Keratinocyte (primary cell): Measurements from ENCODE around the gene KLC1. TPM values are rescaled to one million over a fixed set of nuclear protein-coding genes. Genes with fewer than 3 reads are reported as not detected.

ENCODE experiments used
- DNase-seq: peaks from one replicate; pipeline ENCODE4 v3.0.0-alpha.2; 2011; ENCODE audit warnings: low read depth, missing footprints, low spot score
- FAIRE-seq: peaks from 2 replicates; lab custom pipeline; 2011; peaks lifted over from hg19 to GRCh38; lab: Jason Lieb, UNC
- H2AFZ ChIP-seq: 2 replicates; pipeline ENCODE4 v1.6.0; 2012; ENCODE audit warnings: low read length, control low read depth, inconsistent platforms; ENCODE audit not compliant: control insufficient read depth
- H3K27ac ChIP-seq: 2 replicates; pipeline ENCODE4 v1.5.1; 2011; ENCODE audit warnings: low read length; ENCODE audit not compliant: control insufficient read depth, insufficient read depth
- H3K27me3 ChIP-seq: 3 replicates; pipeline ENCODE4 v1.6.0; 2011; ENCODE audit warnings: low read length; ENCODE audit not compliant: control insufficient read depth, insufficient read depth; ENCODE audit errors: extremely low read depth
- H3K36me3 ChIP-seq, 2 experiments: 2 replicates in 1 of 2; 3 replicates in 1 of 2; pipeline ENCODE4 v1.5.1; 2011; ENCODE audit warnings: low read length in 2 of 2, mild to moderate bottlenecking in 1 of 2; ENCODE audit not compliant: control insufficient read depth in 2 of 2, insufficient read depth in 2 of 2; ENCODE audit errors: extremely low read depth in 1 of 2
- H3K4me1 ChIP-seq: 3 replicates; pipeline ENCODE4 v1.5.1; 2011; ENCODE audit warnings: low read length; ENCODE audit not compliant: control insufficient read depth, insufficient read depth; ENCODE audit errors: extremely low read depth
- H3K4me2 ChIP-seq: 3 replicates; pipeline ENCODE4 v1.6.0; 2011; ENCODE audit warnings: low read depth, low read length; ENCODE audit not compliant: control insufficient read depth, insufficient read depth; ENCODE audit errors: extremely low read depth
- H3K4me3 ChIP-seq, 3 experiments: fragments of 200-600 bp in 1 of 3; sonication (generic) in 1 of 3; 2 replicates in 2 of 3; 3 replicates in 1 of 3; pipeline ENCODE4 v1.5.1; 2011 to 2016; ENCODE audit warnings: low read length in 3 of 3, mild to moderate bottlenecking in 3 of 3, control low read depth in 2 of 3, inconsistent platforms in 1 of 3, low read depth in 1 of 3, mixed read lengths in 1 of 3, mixed run types in 1 of 3, moderate library complexity in 1 of 3; ENCODE audit not compliant: control insufficient read depth in 2 of 3, insufficient read depth in 2 of 3; ENCODE audit errors: extremely low read depth in 1 of 3
- H3K79me2 ChIP-seq: 2 replicates; pipeline ENCODE4 v1.6.0; 2012; ENCODE audit warnings: low read length; ENCODE audit not compliant: control insufficient read depth, insufficient read depth
- H3K9ac ChIP-seq: 3 replicates; pipeline ENCODE4 v1.6.0; 2011; ENCODE audit warnings: low read length; ENCODE audit not compliant: control insufficient read depth, insufficient read depth; ENCODE audit errors: extremely low read depth
- H3K9me1 ChIP-seq: 3 replicates; pipeline ENCODE4 v1.6.0; 2011; ENCODE audit warnings: low read length; ENCODE audit not compliant: control insufficient read depth, insufficient read depth; ENCODE audit errors: extremely low read depth
- H3K9me3 ChIP-seq: 2 replicates; pipeline ENCODE4 v1.5.1; 2012; ENCODE audit warnings: low read depth, low read length; ENCODE audit not compliant: control insufficient read depth
- H4K20me1 ChIP-seq: 3 replicates; pipeline ENCODE4 v1.6.0; 2011; ENCODE audit warnings: low read length; ENCODE audit not compliant: control insufficient read depth, insufficient read depth; ENCODE audit errors: extremely low read depth
- CTCF ChIP-seq, 3 experiments: IDR thresholded peaks in 1 of 3; conservative IDR thresholded peaks in 1 of 3; optimal IDR thresholded peaks in 1 of 3; 2 replicates in 2 of 3; 3 replicates in 1 of 3; pipeline versions ENCODE3 to v1.5.1; 2011; ENCODE audit warnings: low read length in 3 of 3, mild to moderate bottlenecking in 3 of 3, moderate library complexity in 2 of 3, control low read depth in 1 of 3, inconsistent platforms in 1 of 3; ENCODE audit not compliant: insufficient read depth in 2 of 3; ENCODE audit errors: extremely low read depth in 1 of 3
- EZH2 ChIP-seq: IDR thresholded peaks from one replicate; pipeline ENCODE4 v1.6.1; 2012; ENCODE audit warnings: inconsistent platforms, mild to moderate bottlenecking, low read length, moderate library complexity
- dilution Hi-C: fragments of 300-500 bp; cut with MboI; formaldehyde crosslinking; loops from one replicate; pipeline ENCODE4 v1.7.0; 2020; ENCODE audit warnings: low sequenced_read_pairs; ENCODE audit not compliant: extremely low pct_ligation_motif_present
- polyA plus RNA-seq, 5 experiments: library from polyadenylated mRNA; depleted of rRNA in 3 of 5; stranded (reverse) in 3 of 5; stranded (forward) in 1 of 5; unstranded in 1 of 5; fragments of >200 nt; gene quantifications; 1 replicate in 1 of 5; 2 replicates in 3 of 5; 3 replicates in 1 of 5; pipeline versions ENCODE4 v1.2.1 to v1.2.3, GENCODE V29; 2011 to 2012; ENCODE audit warnings: missing spikeins in 2 of 5, low read depth in 1 of 5, low replicate concordance in 1 of 5

Gene KLC1
- polyA plus RNA-seq, 1 donor (not counting 4 experiments of a cell fraction or from before 2014, with no cell fraction given), result 130 TPM

GRCh38 chr14:103738166-103738565 is 109.2 kb downstream of the KLC1 start:
- H4K20me1 ChIP-seq, result no peaks in the 10 kb centered on the region
- H3K4me2 ChIP-seq, result no peak overlapping the region
- dilution Hi-C loops, result no loop called here
- TF ChIP-seq EZH2 (no peak), CTCF (optimal IDR thresholded peaks at IDR 0.05 in 1 of 3, IDR thresholded peaks at IDR 0.05 in 1 of 3, conservative IDR thresholded peaks at IDR 0.05 in 1 of 3; ENCODE audit: extremely low read depth in 1 of 3, insufficient read depth in 2 of 3, low read length in 3 of 3) (no peak)
- no peak overlapping the region for H3K27ac ChIP-seq
- no peak overlapping the region for H2AFZ ChIP-seq
- H3K9me1 ChIP-seq, result no peaks in the 10 kb centered on the region
- DNase-seq, result no peak
- H3K79me2 ChIP-seq, result no peaks in the 10 kb centered on the region
- H3K4me3 ChIP-seq, result no peak overlapping the region
- peaks cover 29 to 36% of the 10 kb centered on the region in 2 experiments for H3K36me3 ChIP-seq
- FAIRE-seq, result no peak
- H3K4me1 ChIP-seq, result peaks cover 8% of the 10 kb centered on the region
- no peaks in the 10 kb centered on the region for H3K27me3 ChIP-seq
- no peaks in the 10 kb centered on the region for H3K9me3 ChIP-seq
- H3K9ac ChIP-seq, result no peak overlapping the region

- Histone ChIP-seq H4K20me1 (no peaks in the 10 kb centered on the region), H2AFZ (no peak overlapping the region), H3K27me3 (no peaks in the 10 kb centered on the region), H3K9me1 (no peaks in the 10 kb centered on the region), H3K9ac (no peak overlapping the region), H3K79me2 (no peaks in the 10 kb centered on the region), H3K9me3 (no peaks in the 10 kb centered on the region), H3K36me3 (peaks cover 24 to 36% of the 10 kb centered on the region in 2 experiments), H3K4me3 (no peak overlapping the region), H3K4me1 (peaks cover 2% of the 10 kb centered on the region), H3K4me2 (no peak overlapping the region), H3K27ac (no peak overlapping the region)
- DNase-seq (no peak), FAIRE-seq (no peak)
- dilution Hi-C loops, result no loop called here
- TF ChIP-seq EZH2 (no peak), CTCF (optimal IDR thresholded peaks at IDR 0.05 in 1 of 3, IDR thresholded peaks at IDR 0.05 in 1 of 3, conservative IDR thresholded peaks at IDR 0.05 in 1 of 3; ENCODE audit: extremely low read depth in 1 of 3, insufficient read depth in 2 of 3, low read length in 3 of 3) (no peak)
Observed at GRCh38 chr14:103738701-103739451, 109.9 kb downstream of the KLC1 start.
